ENCODE measurements around the gene KDELR1.

KDELR1 gene

DNA sequence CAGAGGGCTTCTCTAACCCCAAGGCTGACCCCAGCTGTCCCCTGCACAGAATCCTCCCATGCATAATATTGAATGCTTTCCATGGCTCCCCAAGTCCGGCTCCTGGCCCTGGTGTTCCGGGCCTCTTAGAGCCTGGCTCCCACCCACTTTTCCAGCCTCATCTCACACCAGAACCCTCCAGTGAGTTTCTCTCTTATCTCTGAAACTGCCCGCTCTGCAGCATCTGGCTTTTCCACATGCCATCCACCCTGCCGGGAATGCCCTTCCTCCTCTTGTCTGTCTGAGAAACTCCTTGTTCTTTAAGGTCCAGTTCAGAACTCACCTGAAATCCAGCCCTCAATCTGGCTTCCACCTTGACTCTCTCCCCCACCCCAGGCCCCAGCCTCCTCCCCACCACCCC lies 20.4 kb downstream of the KDELR1 start:
- no peak for DNase-seq

- no peak for DNase-seq
Observed at GRCh38 chr19:48368936-48369335, 22.4 kb downstream of the KDELR1 start.

DNA sequence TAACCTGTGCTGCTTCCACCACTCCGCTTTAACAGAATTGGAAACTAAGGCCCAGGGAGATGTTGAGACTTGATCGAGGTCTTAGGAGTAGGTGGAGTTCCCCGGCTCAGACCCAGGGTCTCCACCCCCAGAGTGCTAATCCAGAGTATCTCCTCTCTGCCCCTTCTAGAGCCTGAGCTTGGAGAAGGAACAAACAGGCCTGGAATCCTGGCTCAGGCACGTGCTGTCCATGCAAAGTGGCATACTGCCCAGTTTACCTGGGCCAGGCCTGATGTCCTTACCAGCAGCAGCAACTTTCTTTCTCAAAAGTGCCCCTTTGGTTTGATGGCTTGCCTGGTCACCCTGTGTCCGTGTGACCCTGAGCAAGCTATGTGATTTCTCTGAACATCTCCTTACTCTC lies 23.5 kb downstream of the KDELR1 start:
- DNase-seq: no peak

DNA sequence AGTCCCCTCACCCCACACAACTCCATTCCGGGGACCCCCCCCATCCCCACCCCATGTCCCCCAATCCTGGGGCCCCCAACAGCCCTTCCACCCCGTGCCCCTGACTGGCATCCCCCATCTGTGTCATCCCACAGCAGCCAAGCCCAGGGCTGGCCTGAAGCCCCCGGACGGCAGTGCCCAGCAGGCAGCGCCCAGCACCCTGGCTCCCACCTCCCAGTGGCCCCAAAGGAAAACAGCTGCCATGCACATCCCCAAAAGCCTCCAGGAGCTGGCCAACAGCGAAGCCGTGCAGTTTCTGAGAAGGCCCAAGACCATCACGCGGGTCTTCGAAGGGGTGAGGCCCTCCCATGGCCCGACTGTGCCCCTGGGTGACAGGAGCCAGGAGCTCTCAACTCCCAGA lies 25.7 kb downstream of the KDELR1 start:
- no peak for DNase-seq

DNA sequence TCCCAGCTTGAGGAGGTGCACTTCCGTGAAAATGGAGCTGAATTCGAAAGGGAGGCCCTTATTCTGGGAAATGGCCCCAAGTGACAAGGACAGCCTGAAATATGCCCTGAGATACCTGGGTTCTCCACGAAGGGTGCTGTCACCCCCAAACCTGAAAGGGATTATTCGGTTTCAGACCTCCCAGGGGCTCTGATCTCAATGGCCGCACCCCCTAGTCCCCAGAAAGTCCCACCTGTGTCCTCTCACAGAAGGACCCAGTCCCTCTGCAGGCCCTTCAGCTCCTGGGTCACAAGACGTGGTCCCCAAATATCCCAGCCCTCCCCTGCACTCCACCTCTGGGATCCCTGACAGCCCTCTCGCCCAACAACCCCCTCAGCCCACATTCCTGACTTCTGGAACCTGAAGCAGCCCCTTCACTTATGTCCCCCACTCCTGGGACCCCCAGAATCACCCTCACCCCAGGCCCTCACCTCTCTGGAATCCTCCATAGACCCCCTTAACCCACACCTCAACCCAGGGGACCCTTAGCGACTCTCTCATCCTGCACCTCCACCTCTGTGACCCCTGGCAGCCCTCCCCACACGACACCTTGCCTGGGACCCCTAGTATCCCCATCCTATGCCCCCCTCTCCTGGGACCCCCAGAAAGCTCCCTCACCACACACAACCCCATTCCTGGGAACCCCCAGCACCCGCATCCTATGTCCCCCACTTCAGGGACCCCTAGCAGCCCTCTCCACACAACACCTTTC lies 26.6 kb downstream of the KDELR1 start:
- no peak for DNase-seq

DNA sequence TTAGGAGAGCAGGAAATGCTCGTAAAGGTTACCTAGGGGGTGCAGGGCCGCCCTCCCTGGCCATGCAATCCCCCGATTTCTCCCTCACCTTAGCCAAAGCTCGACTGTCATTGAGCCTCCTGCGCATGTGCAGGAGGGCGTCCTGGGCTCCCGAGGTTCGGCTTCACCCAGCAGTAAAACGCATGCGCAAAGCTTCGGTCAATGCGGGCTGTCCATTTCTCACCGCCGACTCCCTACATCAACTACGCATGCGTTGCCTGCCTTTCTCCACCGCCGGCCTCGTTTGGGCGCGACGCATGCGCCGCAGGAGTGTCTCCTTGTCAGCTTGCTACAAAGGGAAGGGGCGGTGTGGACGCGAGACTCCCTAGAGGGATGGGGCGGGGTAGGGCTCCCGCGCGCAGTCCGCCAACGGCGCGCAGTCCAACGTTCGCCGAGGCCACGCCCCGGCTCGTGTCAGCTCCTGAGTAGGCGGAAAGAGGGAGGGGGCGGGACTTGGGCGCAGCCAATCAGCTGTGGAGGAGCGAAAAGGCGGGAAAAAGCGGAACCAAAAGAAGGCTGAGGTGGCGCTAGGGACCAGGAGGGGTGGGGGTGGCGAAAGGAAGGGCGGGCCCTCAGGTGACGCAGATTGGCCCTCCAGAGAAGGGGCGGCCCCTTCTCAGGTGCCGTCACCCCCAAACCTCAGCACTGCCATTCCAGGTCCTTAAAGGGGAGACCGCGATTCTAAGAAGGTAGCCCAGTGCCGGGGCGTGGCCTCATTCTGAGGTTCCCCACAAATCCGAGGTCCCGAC lies 27.3 kb downstream of the KDELR1 start, which contains the start of the genes SYNGR4 and TMEM143:
Gene SYNGR4 (plus strand): TSS at position 558 of the 788 bp plus-strand sequence. CDS start 1,476 bp downstream, outside the sequence.
Gene TMEM143 (minus strand): TSS at position 131 of the 788 bp plus-strand sequence. CDS start 20 bp downstream, at position 111.
- DNase-seq: peak; percentile 100

DNA sequence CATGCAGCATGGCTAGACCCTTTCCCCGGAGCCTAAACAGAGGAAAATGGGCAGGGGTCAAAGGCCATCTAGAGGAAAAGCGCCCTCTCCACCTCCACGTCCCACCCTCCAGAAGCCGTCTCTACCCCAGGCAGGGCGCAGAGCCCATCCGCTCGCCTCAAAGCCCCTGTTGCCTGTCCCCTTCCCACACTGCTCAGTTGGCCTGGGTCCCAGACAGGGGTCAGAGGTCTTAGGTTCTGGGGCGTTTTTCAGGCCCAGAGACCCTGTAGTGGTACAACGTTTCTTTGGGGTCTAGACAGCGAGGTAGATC lies 27.9 kb downstream of the KDELR1 start:
- no peak for DNase-seq

DNA sequence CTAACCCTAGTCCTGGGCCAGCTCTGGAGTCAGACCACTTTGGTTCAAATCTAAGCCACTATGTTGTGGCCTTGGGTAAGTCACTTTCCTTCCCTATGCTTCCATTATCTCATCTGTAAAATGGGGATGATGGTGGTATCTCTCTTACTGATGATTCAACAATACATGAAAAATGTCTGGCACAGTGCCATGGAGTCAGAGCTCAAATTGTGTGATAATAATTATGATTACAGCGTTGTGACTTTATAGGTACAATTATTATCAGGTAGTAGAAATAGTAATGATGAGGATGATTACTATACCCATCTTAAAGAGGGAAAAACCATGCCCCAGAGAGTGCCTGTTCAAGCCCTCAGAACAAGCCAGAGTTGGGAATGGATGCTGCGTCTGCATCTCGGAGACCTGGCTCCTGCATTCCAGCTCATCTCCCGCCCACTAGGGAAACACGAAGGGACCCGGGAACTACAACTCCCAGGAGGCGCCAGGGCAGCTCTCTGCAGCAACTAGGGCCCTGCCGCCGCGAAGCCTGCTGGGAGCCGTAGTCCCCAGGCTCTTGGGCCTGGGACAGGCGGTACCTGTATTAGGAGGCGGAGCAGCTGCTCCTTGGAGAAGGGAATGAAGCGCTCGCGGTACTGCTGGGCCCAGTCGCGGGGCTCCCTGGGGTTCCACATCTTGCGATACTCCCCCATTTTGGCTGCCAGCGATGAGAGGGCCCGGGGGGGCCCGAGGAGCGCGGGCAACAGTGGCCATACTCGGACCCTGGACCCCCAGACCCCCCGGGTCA lies 28.4 kb downstream of the KDELR1 start:
- DNase-seq: peak; percentile 97

GRCh38 chr19:48361912-48362311 lies 29.4 kb downstream of the KDELR1 start:
- DNase-seq: no peak

DNA sequence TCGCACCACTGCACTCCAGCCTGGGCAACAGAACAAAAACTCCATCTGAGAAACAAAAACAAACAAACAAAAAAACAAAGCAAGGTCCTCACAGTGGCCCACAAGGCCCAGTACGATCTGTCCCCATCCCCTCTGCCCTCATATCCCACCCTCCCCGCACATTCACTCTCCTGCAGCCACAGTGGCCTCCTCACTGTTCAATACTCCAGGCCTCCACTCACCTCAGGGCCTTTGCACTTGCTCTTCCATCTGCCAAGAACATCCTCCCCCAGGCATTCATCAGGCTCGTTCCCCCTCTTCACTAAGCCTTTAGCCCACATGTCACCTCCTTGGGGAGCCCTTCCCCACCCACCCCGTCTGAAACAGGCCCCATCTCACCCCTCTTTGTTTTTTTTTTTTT lies 32.2 kb downstream of the KDELR1 start:
- DNase-seq: no peak

DNA sequence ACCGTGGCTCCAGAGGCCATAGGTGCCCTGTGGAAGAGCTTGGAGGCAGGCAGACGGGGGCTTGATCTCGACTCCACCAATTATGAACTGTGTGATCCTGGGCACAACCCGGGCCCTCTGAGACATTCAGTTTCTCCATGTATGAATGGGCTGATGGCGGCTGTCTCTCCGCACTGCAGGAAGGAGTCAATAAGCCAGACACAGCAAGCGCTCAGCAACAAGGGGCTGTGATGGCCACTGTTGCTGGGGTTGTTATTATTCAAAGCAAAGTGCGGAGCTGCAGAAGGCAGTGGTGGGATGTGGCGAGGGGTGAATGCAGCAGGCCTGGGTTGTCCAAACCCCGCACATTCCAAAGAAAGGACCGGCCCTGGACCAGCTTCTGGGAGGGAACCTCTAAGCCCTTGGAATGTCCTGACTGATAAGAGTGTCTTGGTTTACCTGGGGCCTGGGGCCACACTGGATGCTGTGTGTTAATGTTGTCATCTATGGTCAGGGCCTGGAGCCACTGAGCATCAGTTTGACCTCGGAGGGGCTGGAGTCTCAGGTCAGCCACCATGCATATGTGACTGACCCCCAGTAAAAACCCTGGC lies 35.9 kb downstream of the KDELR1 start:
- DNase-seq: no peak

GRCh38 chr19:48354332-48354992 lies 36.9 kb downstream of the KDELR1 start:
- DNase-seq: no peak

GRCh38 chr19:48353677-48354076 lies 37.7 kb downstream of the KDELR1 start:
- no peak for DNase-seq

DNA sequence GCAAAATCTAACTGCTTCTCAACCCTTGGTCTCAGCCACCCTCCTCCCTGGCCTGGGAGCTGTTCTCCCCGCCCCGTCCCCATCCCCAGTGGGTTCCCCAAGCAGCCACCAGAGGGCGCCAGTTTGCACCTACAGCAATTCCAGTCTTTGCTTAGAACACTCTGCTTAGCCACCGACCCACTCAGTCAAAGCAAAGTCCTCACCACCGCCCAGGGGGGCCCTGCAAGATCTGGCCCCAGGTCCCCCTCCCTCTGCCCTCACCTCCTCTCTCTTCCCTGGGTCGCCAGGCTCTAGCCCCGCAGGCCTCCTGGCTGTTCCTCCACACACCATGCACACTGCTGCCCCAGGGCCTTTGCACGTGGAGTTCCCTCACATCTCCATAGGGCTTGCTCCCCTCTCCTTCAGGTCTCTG lies 40.0 kb downstream of the KDELR1 start:
- peak; percentile 78 for DNase-seq

- DNase-seq: no peak
Observed at GRCh38 chr19:48350856-48351255, 40.5 kb downstream of the KDELR1 start.

- DNase-seq: no peak
Observed at GRCh38 chr19:48348737-48349136, 42.6 kb downstream of the KDELR1 start.

DNA sequence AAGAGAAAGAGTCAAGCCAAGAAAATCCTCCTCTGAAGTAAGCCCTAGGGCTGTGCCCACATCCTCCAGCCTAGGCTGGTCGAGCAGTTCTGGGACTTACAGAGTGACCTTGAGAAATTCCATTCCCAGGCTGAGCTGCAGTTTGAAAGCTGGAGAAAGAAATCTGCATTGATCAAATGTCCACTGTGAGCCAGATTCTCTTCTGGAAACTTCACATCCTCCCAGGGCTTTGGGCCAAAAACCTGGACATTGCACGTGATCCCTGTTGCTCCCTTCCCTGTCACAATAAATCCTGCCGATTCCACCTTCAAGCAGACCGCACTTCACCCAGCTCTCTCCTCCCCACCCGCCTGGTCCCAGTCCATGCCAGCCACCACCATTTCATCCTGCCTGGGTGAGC lies 43.3 kb downstream of the KDELR1 start:
- no peak for DNase-seq

DNA sequence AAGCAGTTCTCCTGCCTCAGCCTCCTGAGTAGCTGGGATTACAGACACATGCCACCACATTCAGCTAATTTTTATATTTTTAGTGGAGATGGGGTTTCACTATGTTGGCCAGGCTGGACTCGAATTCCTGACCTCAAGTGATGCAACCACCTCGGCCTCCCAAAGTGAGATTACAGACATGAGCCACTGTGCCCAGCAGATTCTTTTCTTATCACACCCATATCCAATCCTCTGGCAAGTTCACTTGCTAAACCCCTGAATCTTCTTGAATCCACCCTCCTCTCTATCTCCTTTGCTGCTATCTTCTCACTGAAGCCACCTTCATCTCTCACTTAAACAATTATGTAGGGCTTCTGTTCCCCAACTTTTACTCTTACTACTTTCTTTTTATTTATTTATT lies 45.2 kb downstream of the KDELR1 start:
- peak; percentile 49 for DNase-seq

- no peak for DNase-seq
Observed at GRCh38 chr19:48344892-48345291, 46.5 kb downstream of the KDELR1 start.

- no peak for DNase-seq
Observed at GRCh38 chr19:48342841-48343540, 48.4 kb downstream of the KDELR1 start.

DNA sequence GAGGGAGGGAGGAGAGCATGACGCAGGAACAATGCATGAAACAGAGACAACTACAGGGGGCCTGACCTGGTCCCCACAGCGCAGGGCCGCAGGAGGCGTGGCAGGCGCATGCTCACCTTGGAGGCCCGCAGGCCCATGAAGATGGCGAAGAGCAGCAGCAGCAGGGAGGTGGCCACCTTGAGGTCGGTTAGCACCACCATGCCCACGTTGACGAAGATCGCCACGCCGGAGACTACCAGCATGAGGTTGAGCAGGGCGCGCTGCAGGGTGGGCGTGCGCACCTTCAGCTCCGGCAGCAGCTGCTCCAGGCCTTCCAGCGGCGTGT lies 49.0 kb downstream of the KDELR1 start:
- no peak for DNase-seq
